ENCODE data around the gene MBP.

MBP gene

GRCh38 chr18:77008576-77009315 is 123.8 kb downstream of the MBP start:
- DNase-seq (ENCODE audit: low read depth in 1 of 2, low spot score in 1 of 2) = no peak

GRCh38 chr18:77008006-77008405 is 124.6 kb downstream of the MBP start:
- DNase-seq (ENCODE audit: low read depth in 1 of 2, low spot score in 1 of 2) = no peak

GRCh38 chr18:77007251-77007650 is 125.3 kb downstream of the MBP start:
- DNase-seq (ENCODE audit: low read depth in 1 of 2, low spot score in 1 of 2) = no peak

DNA sequence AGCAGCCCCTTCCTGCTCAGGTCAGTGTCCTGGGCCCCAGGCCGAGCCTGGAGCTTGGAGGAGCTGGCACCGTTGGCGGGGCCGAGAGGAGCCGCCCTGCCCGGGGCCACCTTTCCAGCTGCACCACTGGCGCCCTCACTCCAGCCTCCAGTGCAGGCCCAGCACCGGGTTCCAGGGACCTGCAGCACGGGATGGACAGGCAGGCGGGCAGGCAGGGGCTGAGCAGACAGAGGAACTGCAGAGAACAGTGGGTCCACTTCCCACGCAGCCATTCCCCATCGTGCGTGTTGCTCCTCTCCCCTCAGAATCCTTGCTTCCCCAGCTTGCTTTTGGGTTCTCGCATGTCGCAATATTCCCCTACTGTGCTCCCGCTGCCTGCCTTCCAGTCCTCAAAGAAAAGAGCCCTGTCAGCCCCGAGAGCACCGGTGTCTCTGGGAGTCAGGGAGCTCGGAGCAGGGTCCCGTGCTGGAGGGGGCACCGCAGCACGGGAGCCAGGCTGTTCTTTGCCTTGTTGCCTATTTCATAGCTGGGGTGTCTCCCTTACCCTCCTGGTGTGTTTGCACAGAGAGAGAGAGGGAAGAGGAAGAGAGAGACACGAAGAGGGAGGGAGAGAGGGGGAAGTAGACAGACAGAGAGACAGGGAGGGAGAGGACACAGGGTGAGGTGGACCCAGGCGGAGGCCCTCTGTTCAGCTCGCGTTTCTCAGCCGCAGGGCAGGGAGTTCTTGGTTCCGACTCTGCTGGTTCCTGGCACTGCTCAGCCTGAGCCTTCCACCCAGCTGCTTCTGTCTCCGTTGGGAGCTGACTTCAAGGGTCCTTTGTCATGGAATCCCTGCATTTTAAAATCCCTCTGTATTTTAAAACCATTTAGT is 126.0 kb downstream of the MBP start:
- DNase-seq (ENCODE audit: low read depth in 1 of 2, low spot score in 1 of 2) = no peak

- no peak for DNase-seq (ENCODE audit: low read depth in 1 of 2, low spot score in 1 of 2)
Observed at GRCh38 chr18:77005651-77006195, 126.9 kb downstream of the MBP start.

- DNase-seq (ENCODE audit: low read depth in 1 of 2, low spot score in 1 of 2) = no peak
Observed at GRCh38 chr18:77004555-77005380, 127.8 kb downstream of the MBP start.

GRCh38 chr18:77003316-77003715 is 129.3 kb downstream of the MBP start:
- no peak for DNase-seq (ENCODE audit: low read depth in 1 of 2, low spot score in 1 of 2)

DNA sequence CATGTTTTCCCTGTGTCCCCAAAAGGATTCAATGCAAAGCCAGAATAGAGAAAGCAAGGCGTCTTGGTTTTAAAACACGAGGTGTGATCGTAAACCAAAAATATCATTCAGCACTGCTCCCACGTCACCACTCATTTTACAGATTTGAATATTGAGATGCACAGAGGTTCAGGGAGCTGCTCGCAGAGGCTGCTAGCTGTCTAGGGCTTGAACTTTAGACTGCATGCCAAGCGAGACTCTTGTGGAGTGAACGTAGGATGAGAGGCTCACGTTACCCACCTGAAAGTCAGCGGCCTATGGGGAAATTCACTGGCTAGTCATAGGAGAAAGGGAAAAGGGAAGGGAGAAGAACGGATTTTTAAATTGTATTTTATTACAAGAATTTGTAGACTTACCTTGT is 130.1 kb downstream of the MBP start:
- DNase-seq (ENCODE audit: low read depth in 1 of 2, low spot score in 1 of 2) = no peak

DNA sequence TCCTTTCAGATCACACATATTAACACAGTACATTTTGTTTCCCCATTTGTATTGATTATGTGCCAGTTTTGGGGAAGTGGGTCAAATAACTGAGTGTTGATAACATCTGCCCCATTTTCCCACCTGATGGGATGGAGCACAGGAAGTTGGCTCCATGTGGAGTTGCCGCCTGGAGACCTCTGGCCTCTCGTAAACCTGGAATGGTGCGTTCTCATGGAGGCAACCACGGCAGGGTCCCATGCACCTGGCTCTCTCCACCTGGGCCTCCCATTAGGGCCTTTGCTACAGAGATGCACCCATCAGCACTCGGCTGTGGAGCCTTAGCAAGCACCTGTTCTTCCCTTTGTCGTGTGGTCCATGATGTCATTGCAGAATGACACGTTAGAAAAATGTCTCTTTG is 130.6 kb downstream of the MBP start:
- DNase-seq (ENCODE audit: low read depth in 1 of 2, low spot score in 1 of 2) = no peak

DNA sequence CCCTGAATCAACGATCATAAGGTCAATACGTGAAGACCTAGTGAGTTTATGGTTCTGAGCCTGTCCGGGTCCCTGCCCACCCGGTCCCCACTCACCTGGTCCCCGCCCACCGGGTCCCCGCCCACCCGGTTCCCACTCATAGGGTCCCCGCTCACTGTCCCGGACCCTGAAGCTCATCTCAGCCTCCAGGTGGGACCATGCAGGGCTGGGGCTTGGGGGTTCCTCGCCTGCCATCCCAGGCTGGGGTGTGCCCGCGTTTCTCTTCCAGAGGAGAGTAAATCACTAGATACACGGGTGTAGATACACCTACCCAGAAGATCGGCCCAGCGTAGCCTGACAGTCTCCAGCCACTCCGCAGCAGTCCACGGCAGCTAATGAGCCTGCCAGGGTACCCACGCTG is 131.5 kb downstream of the MBP start:
- DNase-seq (ENCODE audit: low read depth in 1 of 2, low spot score in 1 of 2) = no peak

DNA sequence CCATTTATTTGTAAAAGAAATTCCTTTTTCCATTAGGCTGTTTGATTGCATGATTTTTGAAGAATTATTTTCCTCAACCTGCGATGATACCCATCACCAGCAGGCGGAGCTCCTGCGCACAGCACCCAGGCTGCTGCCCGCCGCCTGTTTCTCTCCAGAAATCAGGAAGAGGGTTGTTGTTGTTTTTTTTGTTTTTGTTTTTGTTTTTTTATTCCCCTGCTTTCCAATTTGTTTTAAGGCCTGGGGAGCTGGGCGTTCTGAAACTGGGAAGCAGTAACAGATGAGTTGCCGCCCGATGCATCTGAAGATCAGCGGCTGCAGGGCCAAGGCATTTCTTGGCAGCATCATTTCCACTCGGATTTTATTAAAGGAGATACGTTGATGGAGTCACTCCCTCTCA is 132.1 kb downstream of the MBP start:
- DNase-seq (ENCODE audit: low read depth in 1 of 2, low spot score in 1 of 2) = peak in 1 of 2 donors; percentile 16

GRCh38 chr18:76999077-76999476 is 133.5 kb downstream of the MBP start:
- no peak for DNase-seq (ENCODE audit: low read depth in 1 of 2, low spot score in 1 of 2)

DNA sequence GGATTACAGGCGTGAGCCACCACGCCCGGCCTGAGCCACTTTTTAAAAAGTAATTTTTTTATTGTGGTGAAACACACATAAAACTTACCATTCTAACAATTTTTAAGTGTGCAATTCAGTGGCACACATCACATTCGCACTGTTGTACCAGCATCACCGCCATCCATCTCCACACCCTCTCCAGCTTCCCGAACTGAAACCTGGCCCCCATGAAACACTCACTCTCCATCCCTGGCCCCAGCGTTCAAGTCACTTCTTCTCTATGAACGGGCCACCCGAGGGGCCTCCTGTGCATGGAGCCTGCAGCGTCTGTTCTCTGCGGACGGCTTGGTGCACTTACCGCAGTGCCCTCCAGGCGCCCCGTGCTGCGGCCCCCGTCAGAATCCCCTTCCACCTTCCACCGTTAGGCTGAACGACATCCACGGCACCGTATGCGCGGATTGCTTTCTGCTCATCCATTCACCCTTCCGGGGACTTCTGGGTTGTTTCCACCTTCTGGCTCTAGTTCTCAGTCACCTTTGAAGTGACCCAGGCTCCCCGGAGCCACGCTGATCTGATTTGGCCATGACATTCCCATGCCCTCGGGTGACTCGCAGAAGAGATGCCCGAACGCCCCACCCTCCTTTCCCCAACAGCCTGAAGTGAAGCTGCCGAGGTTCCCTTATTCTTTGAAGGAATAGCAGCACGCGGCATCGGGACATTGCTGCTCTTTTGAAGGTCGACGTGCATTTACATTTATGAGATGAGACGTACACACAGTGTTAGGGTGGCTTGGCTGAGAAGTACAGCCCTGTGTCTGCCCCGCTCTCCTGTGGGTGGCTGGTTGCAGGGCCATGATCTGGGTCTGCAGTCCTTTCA is 134.4 kb downstream of the MBP start:
- no peak for DNase-seq (ENCODE audit: low read depth in 1 of 2, low spot score in 1 of 2)

DNA sequence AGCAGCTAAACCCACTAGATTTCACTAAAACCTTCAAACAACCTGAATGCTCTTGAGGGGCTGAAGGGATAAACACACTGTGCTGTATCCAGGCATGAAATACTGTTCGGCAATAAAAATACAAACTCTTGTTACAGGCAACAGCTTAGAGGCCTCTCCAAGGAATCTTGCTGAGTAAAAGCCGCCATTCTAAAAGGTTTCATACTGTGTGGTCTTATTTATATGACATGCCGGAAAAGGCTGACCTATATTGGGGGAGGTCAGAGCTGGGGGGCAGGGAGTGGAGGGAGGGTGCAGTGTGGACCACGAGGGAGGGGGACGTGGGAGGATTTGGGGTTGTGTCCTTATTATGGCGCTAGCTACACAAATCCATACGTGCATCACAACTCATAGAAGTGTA is 136.2 kb downstream of the MBP start:
- no peak for DNase-seq (ENCODE audit: low read depth in 1 of 2, low spot score in 1 of 2)

DNA sequence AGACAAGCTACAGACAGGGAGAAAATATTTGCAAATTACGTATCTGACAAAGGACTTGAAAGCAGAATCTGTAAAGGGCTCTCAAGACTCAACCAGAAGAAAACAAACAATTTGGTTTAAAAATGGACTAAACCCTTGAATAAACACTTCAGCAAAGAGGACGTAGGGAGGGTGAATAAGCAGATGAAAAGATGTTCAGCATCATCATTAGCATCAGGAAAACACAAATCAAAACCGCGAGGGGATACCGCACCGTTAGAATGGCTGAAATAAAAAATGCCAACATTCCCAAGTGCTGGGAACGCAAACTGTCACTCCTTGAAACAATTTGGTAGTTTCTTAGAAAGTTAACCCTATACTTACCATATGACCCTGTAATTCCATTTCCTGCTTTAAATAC is 136.7 kb downstream of the MBP start:
- no peak for DNase-seq (ENCODE audit: low read depth in 1 of 2, low spot score in 1 of 2)

- DNase-seq (ENCODE audit: low read depth in 1 of 2, low spot score in 1 of 2) = no peak
Observed at GRCh38 chr18:76994086-76994654, 138.4 kb downstream of the MBP start.

DNA sequence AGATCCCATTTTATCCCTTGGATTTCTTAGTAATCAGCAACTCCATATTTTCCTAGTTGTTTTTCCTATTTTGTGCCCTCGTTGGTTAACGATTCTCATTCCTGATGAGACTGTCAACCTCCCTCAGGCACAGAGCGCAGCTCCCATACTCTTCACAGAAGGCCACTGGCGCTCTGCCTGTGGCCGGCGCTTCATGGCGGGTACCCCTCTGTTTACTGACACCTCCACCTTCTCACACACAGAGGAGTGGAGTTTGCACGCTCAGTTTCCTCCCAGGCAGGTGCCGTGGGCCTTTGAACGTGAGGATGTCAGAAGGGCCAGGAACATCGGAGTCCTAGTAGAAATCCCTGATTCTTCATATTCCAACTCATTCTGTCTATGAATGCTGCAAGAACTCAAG is 139.0 kb downstream of the MBP start:
- no peak for DNase-seq (ENCODE audit: low read depth in 1 of 2, low spot score in 1 of 2)

DNA sequence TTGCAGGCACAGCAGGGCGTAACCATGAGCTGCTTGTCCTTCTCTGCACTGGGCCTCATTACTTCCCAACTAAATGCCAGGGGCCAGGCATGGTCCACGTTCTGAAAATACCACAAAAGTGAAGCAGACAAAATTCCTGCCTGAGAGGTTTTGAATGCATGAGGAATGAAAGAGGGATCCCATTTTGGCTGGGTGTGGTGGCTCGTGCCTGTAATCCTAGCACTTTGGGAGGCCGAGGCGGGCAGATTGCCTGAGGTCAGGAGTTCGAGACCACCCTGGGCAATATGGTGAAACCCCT is 139.5 kb downstream of the MBP start:
- DNase-seq (ENCODE audit: low read depth in 1 of 2, low spot score in 1 of 2) = no peak

GRCh38 chr18:76992226-76993084 is 140.1 kb downstream of the MBP start:
- DNase-seq (ENCODE audit: low read depth in 1 of 2, low spot score in 1 of 2) = no peak

Data from activated T-helper 1 cell treated with anti-CD3 and anti-CD28 coated beads, Interleukin-2, amount 50 U/mL, for 16 hours (primary cell).